Stimulated activated CD4-positive, alpha-beta T cell treated with anti-CD3 and anti-CD28 coated beads, TNF-alpha, amount 100 ng/mL, for 1 hour (primary cell): Measurements from ENCODE around the gene ACTG2.

Source experiments
- DNase-seq, 3 donors: peaks; one replicate each; pipeline ENCODE4 v3.0.0-alpha.2; 2020; ENCODE audit warnings: low read depth in 3 of 3, low spot score in 1 of 3

ACTG2 gene

DNA sequence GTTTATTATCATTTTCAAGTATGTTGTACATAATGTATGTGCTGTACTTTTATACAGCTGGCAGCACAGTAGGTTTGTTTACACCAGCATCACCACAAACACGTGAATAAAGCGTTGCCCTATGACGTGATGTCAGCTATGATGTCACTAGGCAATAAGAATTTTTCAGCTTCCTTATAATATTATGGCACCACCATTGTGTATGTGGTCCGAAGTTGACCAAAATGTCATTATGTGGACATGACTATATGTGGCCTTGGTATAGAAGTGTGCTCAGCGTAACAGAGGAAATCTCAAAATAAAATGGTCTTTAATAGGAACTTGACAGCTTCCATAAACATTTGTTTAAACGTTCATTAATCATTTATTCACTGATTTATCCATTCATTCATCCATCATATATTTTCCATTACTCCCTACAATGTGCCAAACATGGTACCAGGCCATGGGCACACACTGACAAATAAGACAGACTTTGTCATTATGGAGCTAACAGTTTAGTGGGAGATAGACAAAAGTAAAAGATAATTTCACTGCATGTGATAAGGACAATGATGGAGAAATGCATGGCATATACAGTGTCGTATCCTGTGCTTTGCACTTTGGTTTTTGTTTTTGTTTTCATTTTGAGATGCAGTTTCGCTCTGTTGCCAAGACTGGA is 18.9 kb downstream of the ACTG2 start:
- DNase-seq, result no peak

DNA sequence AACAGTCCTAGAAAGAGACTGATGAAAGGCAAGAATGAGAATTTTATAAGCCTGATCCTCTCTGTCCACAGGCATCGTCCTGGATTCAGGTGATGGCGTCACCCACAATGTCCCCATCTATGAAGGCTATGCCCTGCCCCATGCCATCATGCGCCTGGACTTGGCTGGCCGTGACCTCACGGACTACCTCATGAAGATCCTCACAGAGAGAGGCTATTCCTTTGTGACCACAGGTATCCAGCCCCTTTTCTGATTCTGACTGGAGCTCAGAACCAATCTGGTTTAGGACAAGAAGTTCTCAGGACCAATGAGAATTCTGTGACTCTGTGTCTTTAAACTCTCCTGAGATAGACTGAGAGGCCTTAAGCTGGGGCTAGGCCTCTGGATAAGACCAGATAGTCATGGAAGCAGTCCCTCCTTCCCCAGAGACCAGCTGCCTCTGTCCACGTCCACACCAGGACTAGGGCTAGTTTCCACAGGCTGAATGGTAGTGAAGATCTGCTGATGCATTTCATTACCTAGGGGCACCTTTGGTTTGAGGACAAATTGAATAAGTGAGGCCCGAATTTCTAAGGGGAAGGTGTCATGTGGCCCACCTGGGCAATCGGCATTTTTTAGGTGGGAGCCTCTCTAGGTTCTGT is 20.7 kb downstream of the ACTG2 start:
- no peak for DNase-seq

DNA sequence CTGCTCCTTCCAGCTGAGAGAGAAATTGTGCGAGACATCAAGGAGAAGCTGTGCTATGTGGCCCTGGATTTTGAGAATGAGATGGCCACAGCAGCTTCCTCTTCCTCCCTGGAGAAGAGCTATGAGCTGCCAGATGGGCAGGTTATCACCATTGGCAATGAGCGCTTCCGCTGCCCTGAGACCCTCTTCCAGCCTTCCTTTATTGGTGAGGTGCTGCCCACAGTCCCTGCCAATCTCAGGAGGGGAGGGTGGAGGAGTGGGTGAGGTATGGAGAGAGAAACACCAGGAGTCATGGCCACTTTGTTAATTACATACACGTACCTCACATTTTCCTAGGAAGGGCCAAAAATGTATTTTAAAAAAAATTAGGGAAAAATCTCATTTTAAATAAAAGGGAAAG is 21.9 kb downstream of the ACTG2 start:
- DNase-seq, result no peak

DNA sequence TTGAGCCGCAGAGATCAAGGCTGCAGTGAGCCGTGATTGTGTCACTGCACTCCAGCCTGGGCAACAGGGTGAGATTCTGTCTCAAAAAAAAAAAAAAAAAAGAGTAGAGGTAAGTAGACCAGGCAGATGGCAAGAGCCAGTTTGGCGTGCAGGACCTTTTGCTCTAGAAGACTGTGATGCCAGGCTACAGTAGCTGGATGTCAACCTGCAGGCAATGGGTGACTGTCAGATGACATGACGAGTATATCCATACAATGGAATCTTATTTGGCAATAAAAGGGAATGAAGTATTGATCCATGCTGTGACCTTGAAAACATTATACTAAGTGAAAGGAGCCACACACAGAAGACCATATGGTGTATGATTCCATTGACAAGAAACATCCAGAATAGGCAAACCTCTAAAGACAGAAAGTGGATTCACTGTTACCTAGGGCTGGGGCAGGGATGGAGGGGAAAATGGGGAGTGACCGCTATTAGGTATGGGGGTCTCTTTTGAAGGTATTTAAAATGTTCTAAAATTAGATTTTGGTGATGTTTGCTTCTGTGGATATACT is 22.7 kb downstream of the ACTG2 start:
- DNase-seq, result no peak

DNA sequence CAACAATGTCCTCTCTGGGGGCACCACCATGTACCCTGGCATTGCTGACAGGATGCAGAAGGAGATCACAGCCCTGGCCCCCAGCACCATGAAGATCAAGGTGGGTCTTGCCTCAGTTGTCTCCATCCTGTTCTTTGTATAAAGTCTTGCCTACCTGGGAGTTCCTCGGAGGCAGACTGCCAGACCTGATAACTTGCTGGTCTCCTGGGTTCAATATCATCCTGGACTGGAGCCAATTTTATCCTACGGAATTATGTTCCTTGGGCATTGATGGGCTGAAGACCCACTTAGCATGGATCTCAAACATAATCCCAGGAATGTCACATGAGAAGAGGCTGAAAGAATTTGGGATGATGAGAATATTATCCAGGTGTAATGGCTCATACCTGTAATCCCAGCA is 23.9 kb downstream of the ACTG2 start:
- DNase-seq, result no peak

DNA sequence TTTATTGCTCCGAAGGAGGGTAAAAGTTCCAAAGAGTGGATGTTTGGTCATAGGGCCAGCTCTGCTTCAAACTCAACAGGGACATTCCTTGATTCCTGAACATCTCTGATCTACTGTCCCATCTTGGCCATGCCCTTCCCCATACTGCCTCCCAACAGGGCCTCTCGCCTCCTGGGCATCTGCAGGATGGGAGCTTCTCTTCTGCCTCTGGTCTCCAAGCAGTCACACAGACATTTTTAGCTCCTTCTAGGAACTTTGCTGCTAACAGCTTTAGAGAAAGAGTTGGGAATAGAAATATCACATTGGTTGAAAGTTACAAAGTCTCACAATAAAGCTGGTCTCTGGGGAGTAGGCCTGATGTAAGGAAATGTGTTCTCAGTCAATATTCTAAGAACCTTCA is 24.5 kb downstream of the ACTG2 start:
- no peak for DNase-seq

DNA sequence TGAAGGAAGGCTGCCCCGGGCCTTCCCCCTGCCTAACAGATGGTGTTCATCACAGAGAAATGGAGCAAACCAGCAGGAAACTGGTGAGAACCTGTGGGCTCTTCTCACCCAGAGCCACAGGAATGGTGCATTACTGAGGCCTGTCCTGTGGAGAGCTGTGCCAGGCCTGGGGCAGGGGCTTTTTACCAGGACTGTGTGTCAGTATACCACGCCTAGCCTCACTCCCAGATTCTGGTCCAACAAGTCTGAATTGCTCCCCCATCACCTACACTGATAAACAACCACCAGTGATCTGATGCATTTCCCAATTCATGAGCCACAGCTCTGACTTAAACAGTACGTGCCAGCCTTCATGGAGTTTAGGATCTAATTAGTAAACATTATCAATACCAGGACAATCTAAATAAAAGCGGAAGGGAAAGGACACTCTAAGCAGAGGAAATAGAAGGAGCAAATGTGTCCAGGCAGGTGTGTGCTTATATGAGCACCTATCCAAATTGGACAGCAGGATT is 24.9 kb downstream of the ACTG2 start:
- DNase-seq, result no peak

DNA sequence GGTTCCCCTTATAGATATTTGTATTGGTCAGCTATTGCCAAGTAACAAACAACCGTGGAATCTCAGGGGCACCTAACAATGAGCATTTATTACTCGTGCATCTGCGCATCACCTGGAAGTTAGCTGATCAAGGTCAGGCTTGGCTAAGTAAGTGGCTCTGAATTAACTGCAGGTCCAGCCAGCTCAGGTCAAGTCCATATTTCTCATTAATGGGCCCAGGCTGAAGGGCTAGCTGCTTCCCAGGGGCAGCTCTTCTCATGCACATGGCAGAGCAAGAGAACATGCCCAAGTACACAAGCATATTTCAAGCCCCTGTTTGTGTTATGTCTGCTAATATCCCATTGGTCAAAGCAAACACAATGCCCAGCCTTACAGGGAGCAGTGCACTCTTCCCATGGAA is 26.0 kb downstream of the ACTG2 start:
- DNase-seq, result no peak

DNA sequence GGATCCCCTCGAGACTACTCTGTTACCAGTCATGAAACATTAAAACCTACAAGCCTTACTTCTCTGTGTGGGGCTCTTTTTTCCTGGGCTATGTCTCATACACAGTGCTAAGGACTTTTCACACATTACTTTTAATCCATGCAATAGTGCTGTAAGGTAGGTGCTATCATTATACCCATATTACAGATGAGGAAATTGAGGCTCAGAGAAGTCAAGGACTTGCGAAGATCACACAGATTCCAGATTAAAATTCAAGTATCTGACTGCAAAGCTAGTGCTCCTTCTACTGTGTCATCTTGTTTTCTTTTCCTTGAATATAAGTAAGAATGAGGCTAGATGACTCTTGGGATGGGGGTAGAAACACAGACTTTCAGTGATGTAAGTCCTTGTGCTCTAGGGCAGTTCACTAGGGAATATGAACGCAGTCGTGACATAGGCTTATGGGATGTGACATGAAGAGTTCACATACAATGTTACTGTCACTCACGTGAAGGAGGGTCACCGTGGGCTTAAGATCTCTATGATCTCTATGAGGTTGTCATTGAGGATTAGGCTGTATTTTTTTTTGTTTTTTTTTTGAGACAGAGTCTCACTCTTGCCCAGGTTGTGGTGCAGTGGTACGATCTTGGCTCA is 26.9 kb downstream of the ACTG2 start:
- no peak for DNase-seq

DNA sequence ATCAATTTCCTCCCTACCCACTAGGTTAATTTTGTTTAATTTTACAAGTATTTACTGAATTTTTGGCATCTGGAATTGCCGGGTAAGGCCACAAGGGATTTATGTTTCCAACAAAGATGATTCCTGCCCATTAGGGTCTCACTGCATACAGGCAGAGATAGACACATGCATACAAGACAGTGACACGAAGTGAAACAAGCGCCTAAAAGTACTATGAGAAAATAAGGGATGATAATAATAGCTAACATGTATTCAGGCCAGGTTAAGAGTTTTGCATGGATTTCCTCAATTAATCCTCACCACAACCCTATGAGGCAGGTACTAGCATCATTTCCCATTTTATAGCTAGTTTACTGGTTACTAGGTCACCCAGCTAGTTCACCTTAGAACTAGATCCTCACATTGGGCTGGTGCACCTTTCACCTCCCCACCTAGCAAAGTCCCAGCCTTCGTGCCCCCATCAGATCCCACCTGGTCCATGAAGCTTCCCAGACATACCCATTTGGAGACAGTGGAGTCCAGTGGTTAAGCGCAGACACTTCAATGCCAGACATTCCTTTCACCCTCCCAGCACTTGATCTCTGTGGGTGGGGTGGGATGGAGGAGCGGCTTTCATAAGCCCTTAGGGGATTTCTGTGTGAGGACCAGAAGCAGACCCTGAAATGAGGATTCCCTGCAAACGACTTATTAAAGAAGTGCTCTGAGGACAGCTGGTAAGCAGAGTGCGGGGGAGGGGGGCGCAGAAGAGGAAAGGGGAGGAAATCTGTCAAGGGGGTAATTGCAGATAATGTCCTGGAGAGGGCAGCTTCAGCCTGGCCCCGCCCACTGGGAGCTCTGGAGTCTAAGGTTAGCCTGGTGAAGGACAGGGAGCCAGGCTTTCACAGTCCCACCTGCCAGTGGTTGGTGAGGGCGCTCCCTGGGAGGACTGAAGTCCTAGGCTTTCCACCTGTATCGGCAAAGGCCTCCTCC is 28.1 kb downstream of the ACTG2 start:
- DNase-seq, result no peak

DNA sequence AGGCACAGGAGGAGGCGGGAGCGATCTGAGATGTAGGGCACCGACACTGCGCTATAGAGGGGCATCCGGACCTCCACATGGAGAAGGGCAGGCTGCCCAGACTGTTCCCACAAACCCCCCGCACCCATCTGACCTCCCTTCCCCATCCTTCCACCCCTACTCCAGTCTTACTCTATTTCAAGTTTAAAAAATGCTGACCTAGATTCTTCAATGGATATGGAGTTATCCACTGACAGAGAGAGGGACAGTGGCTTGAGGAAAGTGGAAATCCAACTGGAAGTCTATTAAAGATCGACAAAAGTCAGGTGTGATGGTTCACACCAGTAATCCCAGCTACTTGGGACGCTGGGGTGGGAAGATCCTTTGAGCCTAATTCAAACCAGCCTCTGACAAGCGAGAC is 28.8 kb downstream of the ACTG2 start:
- DNase-seq, result no peak

DNA sequence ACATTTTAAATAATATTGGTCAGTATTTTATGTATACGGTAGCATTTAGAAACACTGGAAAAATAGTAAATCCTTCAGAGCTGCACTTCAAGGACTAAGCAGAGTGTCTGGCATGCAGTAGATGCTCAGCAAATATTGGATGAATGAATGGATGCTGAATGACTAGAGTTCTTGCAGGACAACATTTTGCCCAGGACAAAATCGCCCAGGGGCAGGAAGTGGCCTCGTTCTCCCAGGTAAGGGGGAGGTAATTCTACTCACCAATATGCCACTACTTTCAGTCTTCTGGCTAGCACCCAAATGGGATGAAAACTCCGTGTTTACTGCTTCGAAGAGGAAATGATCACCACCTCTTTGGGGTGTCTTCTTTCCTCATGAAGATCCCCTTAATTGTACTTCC is 29.9 kb downstream of the ACTG2 start:
- DNase-seq, result no peak

DNA sequence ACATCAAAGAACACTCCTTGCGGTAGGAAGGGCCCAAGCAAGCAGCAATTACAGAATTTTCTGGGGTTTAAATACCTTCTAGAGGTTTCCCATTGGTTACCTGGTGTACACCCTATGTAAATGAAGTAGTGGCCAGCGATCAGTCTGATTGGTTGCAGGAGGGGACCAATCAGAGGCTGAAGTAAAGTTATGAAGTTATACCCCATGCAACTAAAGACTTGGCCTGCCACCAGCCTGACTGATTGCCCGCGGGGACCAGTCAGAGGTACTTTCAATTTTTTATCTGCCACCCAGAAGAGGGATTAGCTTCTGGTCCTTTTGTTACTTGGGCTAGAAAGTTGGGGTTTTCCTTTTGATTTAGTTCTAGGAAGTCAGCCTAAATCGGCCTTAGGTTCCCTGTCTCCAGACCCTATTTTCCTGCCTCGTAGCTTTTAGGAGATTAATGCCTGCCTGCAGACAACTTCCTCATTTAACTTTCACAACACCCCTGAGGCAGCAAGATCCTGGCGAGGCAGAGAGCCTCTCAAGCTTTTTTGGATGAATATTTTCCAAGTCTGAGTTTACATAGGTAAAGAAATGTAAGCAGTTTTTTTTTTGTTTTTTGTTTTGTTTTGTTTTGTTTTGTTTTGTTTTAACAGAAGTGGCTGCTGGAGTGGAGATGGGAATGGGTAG is 32.4 kb downstream of the ACTG2 start:
- no peak for DNase-seq

DNA sequence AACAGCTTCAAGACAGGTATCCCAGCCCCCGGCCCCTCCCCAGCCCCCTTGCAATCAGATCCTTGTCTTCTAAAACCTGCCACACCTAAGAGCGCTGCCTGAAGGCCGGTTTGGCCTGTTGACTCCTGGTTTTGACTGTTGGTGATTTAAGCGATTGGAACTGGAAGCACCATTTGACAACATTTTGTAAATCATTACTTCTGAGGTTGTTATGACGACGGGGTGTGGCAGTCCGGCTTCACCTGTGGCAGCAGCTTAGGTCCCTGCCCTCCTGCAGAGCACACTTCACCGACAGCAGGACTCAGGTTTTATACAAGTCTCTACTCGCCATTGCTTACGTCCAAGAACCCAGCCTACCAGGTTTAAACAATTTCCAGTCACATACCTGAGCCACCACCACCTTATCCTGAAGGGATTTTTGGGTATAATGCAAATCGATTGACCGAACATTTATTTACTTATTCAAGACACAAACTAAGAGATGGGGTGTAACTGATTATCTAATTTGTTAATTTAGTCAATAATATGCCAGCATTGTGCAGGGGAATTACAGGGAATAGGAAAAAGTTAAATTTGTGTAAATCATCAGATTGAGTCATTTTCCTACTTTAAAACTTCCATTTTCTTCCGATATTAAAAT is 33.2 kb downstream of the ACTG2 start:
- DNase-seq, result no peak

DNA sequence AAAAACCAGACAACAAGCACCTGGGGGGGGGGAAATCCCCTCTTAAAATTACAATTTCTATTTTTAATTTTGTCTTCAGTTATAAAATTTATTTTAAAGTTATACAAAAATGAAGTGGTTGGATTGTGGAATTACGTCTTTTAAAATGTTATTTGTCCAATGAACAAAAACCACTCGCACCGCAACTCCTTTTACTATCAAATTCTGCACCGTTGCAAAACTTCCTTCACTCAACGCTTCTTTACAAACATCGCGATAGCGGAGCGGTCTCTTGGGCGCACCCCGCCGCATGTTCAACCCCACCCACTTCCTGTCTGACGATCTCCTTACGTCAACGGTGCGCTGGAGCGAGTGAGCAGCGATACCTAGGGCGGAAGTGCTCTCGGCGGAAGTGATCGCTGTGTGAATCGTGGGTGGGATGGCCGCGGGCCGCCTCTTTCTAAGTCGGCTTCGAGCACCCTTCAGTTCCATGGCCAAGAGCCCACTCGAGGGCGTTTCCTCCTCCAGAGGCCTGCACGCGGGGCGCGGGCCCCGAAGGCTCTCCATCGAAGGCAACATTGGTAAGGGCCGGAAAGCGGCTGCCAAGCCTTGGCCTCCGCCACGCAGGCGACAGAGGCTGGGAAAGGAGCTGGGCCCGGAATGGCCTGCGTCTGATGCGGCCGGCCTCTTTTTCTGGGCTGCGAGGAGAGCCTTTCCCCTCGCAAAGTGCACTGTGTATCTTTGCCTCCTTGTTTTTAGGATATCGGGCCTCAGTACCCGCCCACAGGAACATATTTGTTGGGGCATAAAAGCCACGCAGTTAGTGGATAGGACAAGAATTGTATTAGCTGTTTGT is 33.9 kb downstream of the ACTG2 start, which contains the start of gene DGUOK:
Gene DGUOK, plus strand, starts transcription at position 388 of the 835 bp plus-strand sequence. Its CDS starts 31 bp downstream, at position 419.
- DNase-seq, result peak; percentile 80 to 91 (median 91)

DNA sequence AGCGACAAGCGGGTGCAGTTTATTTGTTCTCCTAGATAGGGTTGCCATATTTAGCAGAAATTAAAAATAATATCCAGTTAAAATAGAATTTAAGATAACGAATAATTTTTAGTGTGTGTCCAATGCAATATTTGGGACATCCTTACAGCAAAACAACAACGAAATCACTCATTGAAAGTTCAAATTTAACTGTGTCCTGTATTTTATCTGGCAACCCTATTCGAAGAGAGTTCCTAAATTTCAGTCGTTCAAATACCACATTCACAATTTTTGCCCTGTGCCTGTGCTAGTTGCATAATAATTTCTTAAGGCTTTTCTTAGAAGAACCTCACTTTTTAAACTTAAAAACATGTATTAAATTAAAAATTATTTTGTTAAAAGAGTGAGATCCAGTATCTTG is 34.5 kb downstream of the ACTG2 start:
- DNase-seq, result no peak

DNA sequence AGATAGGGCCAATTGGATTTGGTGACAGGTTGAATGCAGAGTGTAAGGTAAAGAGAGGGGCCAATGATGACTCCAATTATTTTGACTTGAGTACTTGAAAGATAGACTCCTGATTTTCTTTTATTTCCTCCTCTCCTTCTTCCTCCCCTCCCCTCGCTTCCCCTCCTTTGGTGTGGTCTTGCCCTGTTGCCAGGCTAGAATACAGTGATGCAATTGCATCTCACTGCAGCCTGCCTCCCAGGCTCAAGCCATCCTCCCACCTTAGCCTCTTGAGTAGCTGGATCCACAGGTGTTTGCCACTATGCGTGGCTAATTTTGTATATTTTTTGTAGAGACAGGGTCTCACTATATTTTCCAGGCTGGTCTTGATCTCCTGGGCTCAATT is 36.1 kb downstream of the ACTG2 start:
- DNase-seq, result no peak

DNA sequence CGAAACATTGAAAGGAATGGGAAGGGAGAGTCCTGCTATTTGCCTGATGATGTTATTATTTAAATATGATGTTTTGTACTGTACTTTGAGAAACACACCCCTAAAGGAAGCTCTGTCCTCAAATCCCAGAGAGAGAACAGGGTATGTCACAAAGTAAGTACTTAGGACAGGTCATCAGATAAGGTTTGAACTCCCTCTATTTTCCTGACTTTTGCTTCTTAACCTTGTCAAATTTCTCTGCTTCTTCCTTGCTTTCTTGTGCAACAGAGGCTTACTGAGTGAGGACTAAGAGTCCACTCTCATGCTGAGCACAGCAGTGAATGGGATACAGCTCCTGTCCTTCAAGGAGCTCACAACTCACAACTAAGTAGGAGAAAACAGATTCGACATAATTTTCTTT is 37.6 kb downstream of the ACTG2 start:
- DNase-seq, result no peak
